Mucosa of descending colon (tissue), 3 donors: ENCODE measurements around the gene CCNG2. TPM values are rescaled to one million over a fixed set of nuclear protein-coding genes. Genes with fewer than 3 reads are reported as not detected.

Source experiments
- ATAC-seq: fragments of 200-7000 bp; cut with Tn5 transposase; one replicate; pipeline ENCODE4 v1.9.1; 2020; ENCODE audit warnings: mild to moderate bottlenecking, moderate library complexity
- DNase-seq, 3 donors: peaks; one replicate each; pipeline ENCODE4 v3.0.0-alpha.2; 2020
- H3K36me3 ChIP-seq: fragments of 200-600 bp; one replicate; pipeline ENCODE4 v1.8.0; 2021; ENCODE audit warnings: low read depth, mild to moderate bottlenecking
- H3K4me1 ChIP-seq: fragments of 200-600 bp; one replicate; pipeline ENCODE4 v1.8.0; 2021; ENCODE audit warnings: low read depth, mild to moderate bottlenecking
- H3K4me3 ChIP-seq: fragments of 200-600 bp; one replicate; pipeline ENCODE4 v1.8.0; 2021; ENCODE audit warnings: mild to moderate bottlenecking
- H3K9me3 ChIP-seq: fragments of 200-600 bp; one replicate; pipeline ENCODE4 v1.8.0; 2021; ENCODE audit warnings: mild to moderate bottlenecking
- intact Hi-C, 2 donors: fragments of 100-400 bp; cut with DNase I in 1 of 2; cut with micrococcal nuclease in 1 of 2; formaldehyde crosslinking; loops; one replicate each; pipeline versions ENCODE4 v1.11.0 to v1.11.1; 2022; cut with DNase I, micrococcal nuclease
- long read RNA-seq, 2 donors: library from polyadenylated mRNA; unstranded; transcript quantifications; one replicate each; pipeline ENCODE4 v2.0.0, GENCODE V29; 2019 to 2021
- total RNA-seq, 3 donors: library from RNA; stranded (reverse); fragmentation: NEBNext Ultra II Directional in 2 of 3; extraction: Animal tissue kit (Norgen Biotek cat#: 25700) in 2 of 3; gene quantifications; one replicate each; pipeline versions ENCODE4 v1.2.1 to v1.2.4, GENCODE V29; 2021 to 2023
- TF ChIP-seq, protein P1 (sequence below): fragments of 200-600 bp; IDR thresholded peaks from one replicate; pipeline ENCODE4 v1.8.0; 2022; ENCODE audit warnings: antibody characterized with exemption, mild to moderate bottlenecking
- donor health status: DM: no; HTN: no; CAD: no; lungs with moderate emphysema.
- donor health status: DM: no; HTN: no; CAD: no.
- donor health status: DM: no; HTN: yes; CAD: no.

The CCNG2 gene, protein sequence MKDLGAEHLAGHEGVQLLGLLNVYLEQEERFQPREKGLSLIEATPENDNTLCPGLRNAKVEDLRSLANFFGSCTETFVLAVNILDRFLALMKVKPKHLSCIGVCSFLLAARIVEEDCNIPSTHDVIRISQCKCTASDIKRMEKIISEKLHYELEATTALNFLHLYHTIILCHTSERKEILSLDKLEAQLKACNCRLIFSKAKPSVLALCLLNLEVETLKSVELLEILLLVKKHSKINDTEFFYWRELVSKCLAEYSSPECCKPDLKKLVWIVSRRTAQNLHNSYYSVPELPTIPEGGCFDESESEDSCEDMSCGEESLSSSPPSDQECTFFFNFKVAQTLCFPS
- total RNA-seq: 10 to 100 TPM; 36.1 to 86.5 (median 64.8) TPM
- long read RNA-seq, donor 1, full-length matches to known transcripts: 19 of 27 reads
- long read RNA-seq, donor 1, partial matches to known transcripts: 7 of 27 reads
- long read RNA-seq, donor 1, other reads (novel, unspliced or antisense): 1 of 27 reads
- long read RNA-seq, donor 2: 0 reads

DNA sequence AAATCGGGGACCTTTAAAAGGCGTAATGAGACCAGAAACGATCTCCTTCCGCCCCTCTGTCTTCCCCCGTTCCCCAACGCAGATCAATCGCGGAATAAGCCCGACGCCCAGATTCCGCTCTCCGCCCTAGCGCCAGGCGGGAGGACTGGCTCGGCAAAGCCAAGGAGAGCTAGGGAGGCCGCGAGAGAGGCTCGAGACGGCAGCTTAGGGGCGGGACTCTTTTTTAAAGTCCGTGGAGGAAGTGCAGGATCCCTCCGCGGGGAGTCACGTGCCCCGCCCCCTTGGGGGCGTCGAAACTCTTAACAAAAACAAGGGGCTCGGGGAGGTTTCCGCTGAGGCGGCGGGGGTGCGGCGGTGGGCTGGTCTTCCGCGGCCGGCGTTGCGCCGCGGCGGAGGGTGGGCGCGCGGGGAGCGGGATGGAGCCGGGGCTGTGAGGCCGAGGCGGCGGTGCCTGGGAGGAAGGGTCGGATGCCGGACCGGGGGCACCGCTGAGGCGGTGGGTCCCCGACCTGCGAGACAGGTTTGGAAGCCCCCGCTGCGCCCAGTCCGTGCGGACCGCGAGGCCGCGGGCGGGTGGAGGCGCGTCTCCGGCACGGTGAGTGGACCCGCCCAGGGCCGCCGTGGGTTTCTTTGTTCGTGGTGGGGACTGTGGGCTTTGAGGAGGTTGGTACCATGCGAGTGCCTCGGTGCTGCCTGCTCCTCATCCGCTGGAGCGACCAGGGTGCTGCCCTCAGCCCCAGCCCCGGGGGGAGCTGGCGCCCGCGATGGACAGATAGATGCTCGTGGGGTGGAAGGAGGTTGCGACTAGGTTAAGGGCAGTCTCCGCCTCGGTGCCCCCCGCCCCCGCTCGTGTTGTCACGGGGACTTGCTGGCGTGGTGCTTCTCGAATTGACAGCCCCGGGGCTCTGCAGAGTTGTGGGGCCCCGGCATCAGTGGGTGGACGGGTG lies at the start of gene CCNG2:
CCNG2 (plus strand) TSS at position 296 of the 947 bp plus-strand sequence. CDS start 1,326 bp downstream, outside the sequence.
- intact Hi-C loops: loop anchor here in 1 of 2 donors (5.0 kb wide), 1 partner anchor 80 kb away; the partner anchor contains the start of gene CCNI
- peak within 1 kb of the TSS; percentile 99 for H3K4me3 ChIP-seq
- peaks cover 12% of the 10 kb centered on the region for H3K4me1 ChIP-seq
- peak; percentile 89 to 93 (median 93) for DNase-seq
- TF ChIP-seq, protein P1, sequence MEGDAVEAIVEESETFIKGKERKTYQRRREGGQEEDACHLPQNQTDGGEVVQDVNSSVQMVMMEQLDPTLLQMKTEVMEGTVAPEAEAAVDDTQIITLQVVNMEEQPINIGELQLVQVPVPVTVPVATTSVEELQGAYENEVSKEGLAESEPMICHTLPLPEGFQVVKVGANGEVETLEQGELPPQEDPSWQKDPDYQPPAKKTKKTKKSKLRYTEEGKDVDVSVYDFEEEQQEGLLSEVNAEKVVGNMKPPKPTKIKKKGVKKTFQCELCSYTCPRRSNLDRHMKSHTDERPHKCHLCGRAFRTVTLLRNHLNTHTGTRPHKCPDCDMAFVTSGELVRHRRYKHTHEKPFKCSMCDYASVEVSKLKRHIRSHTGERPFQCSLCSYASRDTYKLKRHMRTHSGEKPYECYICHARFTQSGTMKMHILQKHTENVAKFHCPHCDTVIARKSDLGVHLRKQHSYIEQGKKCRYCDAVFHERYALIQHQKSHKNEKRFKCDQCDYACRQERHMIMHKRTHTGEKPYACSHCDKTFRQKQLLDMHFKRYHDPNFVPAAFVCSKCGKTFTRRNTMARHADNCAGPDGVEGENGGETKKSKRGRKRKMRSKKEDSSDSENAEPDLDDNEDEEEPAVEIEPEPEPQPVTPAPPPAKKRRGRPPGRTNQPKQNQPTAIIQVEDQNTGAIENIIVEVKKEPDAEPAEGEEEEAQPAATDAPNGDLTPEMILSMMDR: no peak
- peak; percentile 72 for ATAC-seq
- no peaks in the 10 kb centered on the region for H3K9me3 ChIP-seq
- H3K36me3 ChIP-seq: no peaks in the 10 kb centered on the region

DNA sequence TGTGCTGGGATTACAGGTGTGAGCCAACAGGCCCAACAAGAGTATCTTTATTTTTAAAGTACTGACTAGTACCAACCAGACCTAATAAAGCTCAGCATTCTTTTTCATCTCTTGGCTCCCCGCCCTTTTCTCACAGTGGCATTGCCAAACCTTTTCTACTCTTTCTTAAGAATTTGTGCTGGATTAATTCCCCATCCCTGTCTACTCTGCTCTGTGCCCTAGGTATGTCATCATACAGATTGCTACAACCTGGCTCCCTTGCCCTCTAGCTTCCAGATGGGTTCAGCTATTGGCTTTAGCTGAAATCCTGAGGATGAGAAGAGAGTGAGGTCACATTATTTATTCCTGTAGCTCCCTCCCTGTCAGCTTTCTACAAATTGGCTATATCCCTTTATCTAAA lies 46.3 kb upstream of the CCNG2 start:
- intact Hi-C loops: no loop called here
- Histone ChIP-seq H3K9me3 (no peaks in the 10 kb centered on the region), H3K4me1 (no peaks in the 10 kb centered on the region), H3K36me3 (no peaks in the 10 kb centered on the region), H3K4me3 (no peak overlapping the region)
- no peak for ATAC-seq
- TF ChIP-seq, protein P1: no peak
- no peak for DNase-seq

GRCh38 chr4:77113069-77113468 lies 43.9 kb upstream of the CCNG2 start:
- ATAC-seq: no peak
- TF ChIP-seq, protein P1: no peak

GRCh38 chr4:77117721-77118120 lies 39.3 kb upstream of the CCNG2 start:
- TF ChIP-seq, protein P1: no peak
- Histone ChIP-seq H3K4me1 (no peaks in the 10 kb centered on the region), H3K9me3 (no peaks in the 10 kb centered on the region), H3K36me3 (no peaks in the 10 kb centered on the region), H3K4me3 (no peak overlapping the region)
- ATAC-seq (no peak), DNase-seq (no peak)
- intact Hi-C loops: no loop called here

More at GRCh38 chr4:77113069-77113468, 43.9 kb upstream of the CCNG2 start:
- Histone ChIP-seq H3K4me1 (no peaks in the 10 kb centered on the region), H3K9me3 (no peaks in the 10 kb centered on the region), H3K36me3 (no peaks in the 10 kb centered on the region), H3K4me3 (no peak overlapping the region)
- DNase-seq: no peak
- intact Hi-C loops: no loop called here

DNA sequence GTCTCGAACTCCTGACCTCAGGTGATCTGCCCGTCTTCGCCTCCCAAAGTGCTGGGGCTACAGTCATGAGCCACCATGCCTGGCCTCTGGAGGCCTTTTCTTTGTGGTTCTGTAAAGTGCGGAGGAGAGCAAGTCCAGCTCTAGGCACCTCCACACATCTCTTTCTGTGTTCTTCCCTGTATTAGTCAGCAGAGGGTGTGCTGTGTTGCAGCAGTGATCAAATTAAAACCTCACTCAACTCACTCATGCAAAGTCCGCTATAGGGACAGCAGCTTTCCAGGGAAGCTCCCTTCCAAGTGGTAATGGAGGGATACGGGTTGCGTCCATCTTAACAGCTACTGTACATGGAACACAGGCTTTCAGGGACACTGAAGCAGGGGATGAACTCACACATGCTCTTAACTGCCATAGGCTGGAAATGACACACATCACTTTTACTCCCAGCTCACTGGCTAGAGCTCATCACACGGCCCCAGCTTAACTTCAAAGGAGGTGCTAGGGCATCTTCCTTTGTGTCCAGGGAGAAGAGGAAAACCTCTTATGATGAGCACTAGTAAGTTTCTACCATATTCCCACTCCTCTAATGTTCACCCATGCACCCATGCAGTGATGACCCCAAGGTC lies 36.0 kb upstream of the CCNG2 start:
- TF ChIP-seq, protein P1: no peak
- Histone ChIP-seq H3K4me3 (no peak overlapping the region), H3K36me3 (no peaks in the 10 kb centered on the region), H3K4me1 (no peaks in the 10 kb centered on the region), H3K9me3 (no peaks in the 10 kb centered on the region)
- intact Hi-C loops: no loop called here
- ATAC-seq (peak; percentile 54), DNase-seq (no peak)
